SW480 (cell line): ENCODE measurements around the gene NCOA6.
"Not testable (repeated sequence)": the region's sequence is repeated elsewhere in the genome, so short reads cannot be mapped to it uniquely, and the experiment has no call there.

Source experiments
- DNase-seq: peaks from one replicate; pipeline ENCODE4 v3.0.0-alpha.2; 2016; ENCODE audit warnings: low spot score

NCOA6 gene

GRCh38 chr20:34829191-34829590 lies 3.7 kb upstream of the NCOA6 start:
- no peak for DNase-seq

- peak; percentile 63 for DNase-seq
Measured at GRCh38 chr20:34824806-34825529, 483 bp downstream of the NCOA6 start.

- peak; percentile 93 for DNase-seq
Measured at GRCh38 chr20:34824452-34824805, 1.0 kb downstream of the NCOA6 start.

GRCh38 chr20:34824026-34824425 lies 1.4 kb downstream of the NCOA6 start:
- DNase-seq, result no peak

- no peak for DNase-seq
Measured at GRCh38 chr20:34820805-34821578, 4.5 kb downstream of the NCOA6 start.

- no peak for DNase-seq
Measured at GRCh38 chr20:34817801-34818200, 7.7 kb downstream of the NCOA6 start.

GRCh38 chr20:34817072-34817471 lies 8.4 kb downstream of the NCOA6 start:
- no peak for DNase-seq

GRCh38 chr20:34815636-34816035 lies 9.8 kb downstream of the NCOA6 start:
- DNase-seq, result no peak

- DNase-seq, result no peak
Measured at GRCh38 chr20:34808583-34808982, 16.9 kb downstream of the NCOA6 start.

- not testable (repeated sequence) for DNase-seq
Measured at GRCh38 chr20:34807944-34808465, 17.4 kb downstream of the NCOA6 start.

GRCh38 chr20:34806255-34806654 lies 19.2 kb downstream of the NCOA6 start:
- DNase-seq, result no peak

GRCh38 chr20:34798871-34799270 lies 26.6 kb downstream of the NCOA6 start:
- DNase-seq, result no peak

- DNase-seq, result no peak
Measured at GRCh38 chr20:34798328-34798727, 27.1 kb downstream of the NCOA6 start.

- no peak for DNase-seq
Measured at GRCh38 chr20:34797012-34797995, 28.1 kb downstream of the NCOA6 start.

GRCh38 chr20:34794006-34794585 lies 31.4 kb downstream of the NCOA6 start:
- no peak for DNase-seq

GRCh38 chr20:34792687-34793363 lies 32.6 kb downstream of the NCOA6 start:
- DNase-seq, result no peak

- peak; percentile 28 for DNase-seq
Measured at GRCh38 chr20:34791289-34792020, 34.0 kb downstream of the NCOA6 start.

GRCh38 chr20:34781220-34781619 lies 44.2 kb downstream of the NCOA6 start:
- DNase-seq, result no peak

- not testable (repeated sequence) for DNase-seq
Measured at GRCh38 chr20:34780291-34780690, 45.2 kb downstream of the NCOA6 start.

GRCh38 chr20:34776177-34776576 lies 49.3 kb downstream of the NCOA6 start:
- no peak for DNase-seq
